Upper lobe of left lung (tissue), 4 donors: ENCODE results near the gene PTPRD.

Experiments used
- EP300 ChIP-seq, 4 donors: sonication (generic); formaldehyde crosslinking; IDR thresholded peaks; one replicate each; pipeline ENCODE4 v1.5.1; 2017; ENCODE audit warnings: antibody characterized with exemption in 4 of 4, control low read depth in 2 of 4
- TF ChIP-seq, protein P1 (sequence below), 6 experiments: fragments of 450-650 bp in 4 of 6; fragments of 200-600 bp in 2 of 6; sonication (generic) in 2 of 6; IDR thresholded peaks; one replicate each; pipeline ENCODE4 v1.5.1; 2016 to 2019; ENCODE audit warnings: antibody characterized with exemption in 6 of 6

GRCh38 chr9:8365466-8366160, 2247.2 kb downstream of the PTPRD start:
- no peak for TF ChIP-seq EP300 (IDR thresholded peaks at IDR 0.05)
- TF ChIP-seq, protein P1, sequence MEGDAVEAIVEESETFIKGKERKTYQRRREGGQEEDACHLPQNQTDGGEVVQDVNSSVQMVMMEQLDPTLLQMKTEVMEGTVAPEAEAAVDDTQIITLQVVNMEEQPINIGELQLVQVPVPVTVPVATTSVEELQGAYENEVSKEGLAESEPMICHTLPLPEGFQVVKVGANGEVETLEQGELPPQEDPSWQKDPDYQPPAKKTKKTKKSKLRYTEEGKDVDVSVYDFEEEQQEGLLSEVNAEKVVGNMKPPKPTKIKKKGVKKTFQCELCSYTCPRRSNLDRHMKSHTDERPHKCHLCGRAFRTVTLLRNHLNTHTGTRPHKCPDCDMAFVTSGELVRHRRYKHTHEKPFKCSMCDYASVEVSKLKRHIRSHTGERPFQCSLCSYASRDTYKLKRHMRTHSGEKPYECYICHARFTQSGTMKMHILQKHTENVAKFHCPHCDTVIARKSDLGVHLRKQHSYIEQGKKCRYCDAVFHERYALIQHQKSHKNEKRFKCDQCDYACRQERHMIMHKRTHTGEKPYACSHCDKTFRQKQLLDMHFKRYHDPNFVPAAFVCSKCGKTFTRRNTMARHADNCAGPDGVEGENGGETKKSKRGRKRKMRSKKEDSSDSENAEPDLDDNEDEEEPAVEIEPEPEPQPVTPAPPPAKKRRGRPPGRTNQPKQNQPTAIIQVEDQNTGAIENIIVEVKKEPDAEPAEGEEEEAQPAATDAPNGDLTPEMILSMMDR (IDR thresholded peaks at IDR 0.05), result no peak
